ENCODE data around the gene ZNF74. TPM values are rescaled to one million over a fixed set of nuclear protein-coding genes. Genes with fewer than 3 reads are reported as not detected.
"Not testable (repeated sequence)": the region's sequence is repeated elsewhere in the genome, so short reads cannot be mapped to it uniquely, and the experiment has no call there.

The ZNF74 gene
- total RNA-seq, 4 donors from 2014 or later = 9.8 to 15.0 (median 12.0) TPM

- DNase-seq = no peak
- no peak overlapping the region for H3K4me3 ChIP-seq (replicated peaks in 1 of 3)
- no peaks in the 10 kb centered on the region for H3K9me3 ChIP-seq
- H3K27me3 ChIP-seq = no peaks in the 10 kb centered on the region
- 90 to 95% methylated on average over 29 to 56 of the region's 62 CpGs for WGBS, 2 donors
- peaks cover 2 to 5% of the 10 kb centered on the region in 2 donors for H3K4me1 ChIP-seq
- peaks cover 12 to 18% of the 10 kb centered on the region in 2 donors for H3K36me3 ChIP-seq
- no peak for TF ChIP-seq CTCF (IDR thresholded peaks at IDR 0.05)
- intact Hi-C loops (cut with DNase I) = no loop called here
- no peak overlapping the region for H3K27ac ChIP-seq
Observed at GRCh38 chr22:20405931-20406685, 12.2 kb downstream of the ZNF74 start.

GRCh38 chr22:20406686-20407408 lies 12.9 kb downstream of the ZNF74 start:
- 81 to 98% methylated on average over 9 to 12 of the region's 13 CpGs for WGBS, 2 donors

GRCh38 chr22:20407829-20408228 lies 13.9 kb downstream of the ZNF74 start:
- Histone ChIP-seq H3K36me3 (peaks cover 12 to 18% of the 10 kb centered on the region in 2 donors), H3K27ac (no peak overlapping the region), H3K4me3 (replicated peaks in 1 of 3) (no peak overlapping the region), H3K27me3 (no peaks in the 10 kb centered on the region), H3K9me3 (no peaks in the 10 kb centered on the region), H3K4me1 (no peaks in the 10 kb centered on the region)
- intact Hi-C loops (cut with DNase I) = no loop called here
- no peak for DNase-seq
- TF ChIP-seq POLR2A (IDR thresholded peaks at IDR 0.05) (no peak), CTCF (IDR thresholded peaks at IDR 0.05) (no peak)
- 92 to 93% methylated on average over 3 of the region's 3 CpGs for WGBS, 2 donors

More at GRCh38 chr22:20406686-20407408, 12.9 kb downstream of the ZNF74 start:
- TF ChIP-seq CTCF (IDR thresholded peaks at IDR 0.05) = no peak
- TF ChIP-seq POLR2A (IDR thresholded peaks at IDR 0.05) = no peak
- Histone ChIP-seq H3K36me3 (peaks cover 12 to 18% of the 10 kb centered on the region in 2 donors), H3K9me3 (no peaks in the 10 kb centered on the region), H3K4me3 (replicated peaks in 1 of 3) (no peak overlapping the region), H3K27me3 (no peaks in the 10 kb centered on the region), H3K4me1 (no peaks in the 10 kb centered on the region), H3K27ac (no peak overlapping the region)
- no peak for DNase-seq
- intact Hi-C loops (cut with DNase I) = no loop called here

GRCh38 chr22:20408891-20409290 lies 14.9 kb downstream of the ZNF74 start:
- Histone ChIP-seq H3K27ac (no peak overlapping the region), H3K9me3 (no peaks in the 10 kb centered on the region), H3K27me3 (no peaks in the 10 kb centered on the region), H3K4me1 (no peaks in the 10 kb centered on the region), H3K4me3 (replicated peaks in 1 of 3) (no peak overlapping the region), H3K36me3 (peaks cover 12 to 18% of the 10 kb centered on the region in 2 donors)
- WGBS, 2 donors = 95 to 96% methylated on average over 4 of the region's 4 CpGs
- DNase-seq = no peak
- TF ChIP-seq POLR2A (IDR thresholded peaks at IDR 0.05) = no peak
- TF ChIP-seq CTCF (IDR thresholded peaks at IDR 0.05) = no peak
- intact Hi-C loops (cut with DNase I) = no loop called here

GRCh38 chr22:20409385-20409784 lies 15.4 kb downstream of the ZNF74 start:
- DNase-seq; H3K27ac ChIP-seq; H3K27me3 ChIP-seq; H3K4me1 ChIP-seq; intact Hi-C loops (cut with DNase I); H3K4me3 ChIP-seq (replicated peaks in 1 of 3); H3K9me3 ChIP-seq: not testable (repeated sequence)
- peaks cover 12 to 18% of the 10 kb centered on the region in 2 donors for H3K36me3 ChIP-seq
- whole genome bisulfite sequencing, 2 donors = 96 to 98% methylated on average over 3 of the region's 3 CpGs
